Measurements from ENCODE around the gene SVIL.

Gene SVIL

GRCh38 chr10:29630205-29631048 lies 4.3 kb downstream of the SVIL start:
- no CpG with 5 or more reads among the region's 11 CpGs for WGBS (ENCODE audit: extremely low coverage, insufficient coverage, insufficient read length)

GRCh38 chr10:29628912-29629526 lies 5.8 kb downstream of the SVIL start:
- Histone ChIP-seq H3K4me2 (ENCODE audit: low read length) (no peak overlapping the region), H3K23ac (ENCODE audit: low read length) (no peak overlapping the region), H2BK120ac (ENCODE audit: insufficient read depth, low read length, poor library complexity) (no peak overlapping the region), H3K4ac (ENCODE audit: low read depth, low read length) (no peak overlapping the region), H3K36me3 (ENCODE audit: control insufficient read depth in 1 of 2, insufficient read depth in 2 of 2, low read length in 2 of 2) (no peaks in the 10 kb centered on the region), H3K9me3 (ENCODE audit: insufficient read depth, low read depth, low read length) (no peaks in the 10 kb centered on the region), H3K9ac (ENCODE audit: low read length) (no peak overlapping the region), H3K27me3 (ENCODE audit: insufficient read depth, low read length) (no peaks in the 10 kb centered on the region), H4K12ac (ENCODE audit: low read depth, low read length) (no peak overlapping the region), H3K14ac (ENCODE audit: low read length) (no peak overlapping the region), H3K18ac (ENCODE audit: low read length) (no peak overlapping the region), H3K79me2 (ENCODE audit: control insufficient read depth, insufficient read depth, low read length, poor library complexity) (no peaks in the 10 kb centered on the region), H2BK12ac (ENCODE audit: low read length) (peak overlapping the region; percentile 38), H4K91ac (ENCODE audit: low read depth, low read length) (no peak overlapping the region), H4K8ac (ENCODE audit: low read depth, low read length) (no peak overlapping the region), H2BK5ac (ENCODE audit: low read depth, low read length, poor library complexity) (no peak overlapping the region), H3K4me1 (ENCODE audit: control insufficient read depth in 1 of 2, insufficient read depth in 2 of 2, low read length in 2 of 2) (no peaks in the 10 kb centered on the region), H3K4me3 (ENCODE audit: low read depth, low read length) (no peak overlapping the region), H2AK5ac (ENCODE audit: low read length) (no peak overlapping the region), H3K79me1 (ENCODE audit: low read length) (no peaks in the 10 kb centered on the region), H3K27ac (ENCODE audit: low read depth, low read length) (no peak overlapping the region), H2AFZ (ENCODE audit: insufficient read depth, low read length, poor library complexity) (no peak overlapping the region)
- no peak for DNase-seq
- WGBS (ENCODE audit: extremely low coverage, insufficient coverage, insufficient read length), result no CpG with 5 or more reads among the region's 12 CpGs

More at GRCh38 chr10:29630205-29631048, 4.3 kb downstream of the SVIL start:
- Histone ChIP-seq H2AK5ac (ENCODE audit: low read length) (no peak overlapping the region), H3K36me3 (ENCODE audit: control insufficient read depth in 1 of 2, insufficient read depth in 2 of 2, low read length in 2 of 2) (no peaks in the 10 kb centered on the region), H3K4ac (ENCODE audit: low read depth, low read length) (no peak overlapping the region), H4K12ac (ENCODE audit: low read depth, low read length) (no peak overlapping the region), H4K8ac (ENCODE audit: low read depth, low read length) (no peak overlapping the region), H3K4me3 (ENCODE audit: low read depth, low read length) (no peak overlapping the region), H3K9ac (ENCODE audit: low read length) (no peak overlapping the region), H2AFZ (ENCODE audit: insufficient read depth, low read length, poor library complexity) (no peak overlapping the region), H2BK120ac (ENCODE audit: insufficient read depth, low read length, poor library complexity) (no peak overlapping the region), H3K4me1 (ENCODE audit: control insufficient read depth in 1 of 2, insufficient read depth in 2 of 2, low read length in 2 of 2) (peaks cover 3% of the 10 kb centered on the region in 2 experiments), H2BK12ac (ENCODE audit: low read length) (no peak overlapping the region), H4K91ac (ENCODE audit: low read depth, low read length) (no peak overlapping the region), H3K23ac (ENCODE audit: low read length) (no peak overlapping the region), H3K27ac (ENCODE audit: low read depth, low read length) (no peak overlapping the region), H3K9me3 (ENCODE audit: insufficient read depth, low read depth, low read length) (no peaks in the 10 kb centered on the region), H3K79me1 (ENCODE audit: low read length) (peaks cover 3% of the 10 kb centered on the region), H3K27me3 (ENCODE audit: insufficient read depth, low read length) (no peaks in the 10 kb centered on the region), H3K4me2 (ENCODE audit: low read length) (peak overlapping the region; percentile 6), H2BK5ac (ENCODE audit: low read depth, low read length, poor library complexity) (no peak overlapping the region), H3K79me2 (ENCODE audit: control insufficient read depth, insufficient read depth, low read length, poor library complexity) (no peaks in the 10 kb centered on the region), H3K14ac (ENCODE audit: low read length) (no peak overlapping the region), H3K18ac (ENCODE audit: low read length) (no peak overlapping the region)
- DNase-seq, result peak in 1 of 2 donors; percentile 24

- Histone ChIP-seq H3K9ac (ENCODE audit: low read length) (no peak overlapping the region), H3K27ac (ENCODE audit: low read depth, low read length) (no peak overlapping the region), H4K12ac (ENCODE audit: low read depth, low read length) (no peak overlapping the region), H2AK5ac (ENCODE audit: low read length) (no peak overlapping the region), H3K14ac (ENCODE audit: low read length) (no peak overlapping the region), H2BK120ac (ENCODE audit: insufficient read depth, low read length, poor library complexity) (no peak overlapping the region), H2AFZ (ENCODE audit: insufficient read depth, low read length, poor library complexity) (no peak overlapping the region), H3K4ac (ENCODE audit: low read depth, low read length) (no peak overlapping the region), H3K18ac (ENCODE audit: low read length) (no peak overlapping the region), H3K79me2 (ENCODE audit: control insufficient read depth, insufficient read depth, low read length, poor library complexity) (no peaks in the 10 kb centered on the region), H3K79me1 (ENCODE audit: low read length) (no peaks in the 10 kb centered on the region), H3K4me3 (ENCODE audit: low read depth, low read length) (no peak overlapping the region), H4K91ac (ENCODE audit: low read depth, low read length) (no peak overlapping the region), H4K8ac (ENCODE audit: low read depth, low read length) (no peak overlapping the region), H3K23ac (ENCODE audit: low read length) (no peak overlapping the region), H3K4me1 (ENCODE audit: control insufficient read depth in 1 of 2, insufficient read depth in 2 of 2, low read length in 2 of 2) (peaks cover 0 to under 1% of the 10 kb centered on the region in 2 experiments), H2BK12ac (ENCODE audit: low read length) (no peak overlapping the region), H2BK5ac (ENCODE audit: low read depth, low read length, poor library complexity) (no peak overlapping the region), H3K4me2 (ENCODE audit: low read length) (no peak overlapping the region), H3K27me3 (ENCODE audit: insufficient read depth, low read length) (no peaks in the 10 kb centered on the region), H3K36me3 (ENCODE audit: control insufficient read depth in 1 of 2, insufficient read depth in 2 of 2, low read length in 2 of 2) (no peaks in the 10 kb centered on the region), H3K9me3 (ENCODE audit: insufficient read depth, low read depth, low read length) (no peaks in the 10 kb centered on the region)
- no peak for DNase-seq
- no CpG with 5 or more reads among the region's 5 CpGs for WGBS (ENCODE audit: extremely low coverage, insufficient coverage, insufficient read length)
These were observed 6.5 kb downstream of the SVIL start for GRCh38 chr10:29628311-29628710.

GRCh38 chr10:29627201-29628132 lies 7.3 kb downstream of the SVIL start:
- Histone ChIP-seq H4K8ac (ENCODE audit: low read depth, low read length) (no peak overlapping the region), H3K14ac (ENCODE audit: low read length) (no peak overlapping the region), H3K79me2 (ENCODE audit: control insufficient read depth, insufficient read depth, low read length, poor library complexity) (no peaks in the 10 kb centered on the region), H3K4me1 (ENCODE audit: control insufficient read depth in 1 of 2, insufficient read depth in 2 of 2, low read length in 2 of 2) (peaks cover 0 to 4% of the 10 kb centered on the region in 2 experiments), H2AK5ac (ENCODE audit: low read length) (no peak overlapping the region), H3K23ac (ENCODE audit: low read length) (no peak overlapping the region), H2BK5ac (ENCODE audit: low read depth, low read length, poor library complexity) (no peak overlapping the region), H3K18ac (ENCODE audit: low read length) (no peak overlapping the region), H2BK120ac (ENCODE audit: insufficient read depth, low read length, poor library complexity) (no peak overlapping the region), H3K9ac (ENCODE audit: low read length) (no peak overlapping the region), H4K91ac (ENCODE audit: low read depth, low read length) (no peak overlapping the region), H3K79me1 (ENCODE audit: low read length) (no peaks in the 10 kb centered on the region), H3K4me3 (ENCODE audit: low read depth, low read length) (no peak overlapping the region), H3K27me3 (ENCODE audit: insufficient read depth, low read length) (no peaks in the 10 kb centered on the region), H3K27ac (ENCODE audit: low read depth, low read length) (no peak overlapping the region), H2BK12ac (ENCODE audit: low read length) (no peak overlapping the region), H3K4me2 (ENCODE audit: low read length) (no peak overlapping the region), H3K4ac (ENCODE audit: low read depth, low read length) (no peak overlapping the region), H3K36me3 (ENCODE audit: control insufficient read depth in 1 of 2, insufficient read depth in 2 of 2, low read length in 2 of 2) (no peaks in the 10 kb centered on the region), H3K9me3 (ENCODE audit: insufficient read depth, low read depth, low read length) (no peaks in the 10 kb centered on the region), H4K12ac (ENCODE audit: low read depth, low read length) (no peak overlapping the region), H2AFZ (ENCODE audit: insufficient read depth, low read length, poor library complexity) (no peak overlapping the region)
- no peak for DNase-seq
- WGBS (ENCODE audit: extremely low coverage, insufficient coverage, insufficient read length), result no CpG with 5 or more reads among the region's 7 CpGs

Data from trophoblast cell (in vitro differentiated cells and primary cell).